ENCODE results near the gene NPRL2. TPM values are rescaled to one million over a fixed set of nuclear protein-coding genes. Genes with fewer than 3 reads are reported as not detected.

Gene NPRL2
- total and polyA plus RNA-seq, 2 experiments from 2014 or later = 22.3 to 27.7 TPM

- Mint-ChIP-seq H3K4me1 (peaks cover 34% of the 10 kb centered on the region), H3K36me3 (ENCODE audit: low read depth) (peaks cover under 1% of the 10 kb centered on the region; the same call in 1 of the 3 replicates), H3K4me3 (peak overlapping the region; percentile 90), H3K27ac (peak overlapping the region; percentile 95), H3K27me3 (ENCODE audit: insufficient read depth, low read depth, poor library complexity) (peaks cover 51% of the 10 kb centered on the region), H3K9me3 (peaks cover 3% of the 10 kb centered on the region; the same call in 1 of the 3 replicates)
- Histone ChIP-seq H4K20me1 (replicated peaks; ENCODE audit: insufficient read depth) (peaks cover 17% of the 10 kb centered on the region), H3K4me2 (peak overlapping the region; percentile 90), H3K79me2 (replicated peaks; ENCODE audit: insufficient read depth) (peaks cover 36% of the 10 kb centered on the region), H2AFZ (peak overlapping the region; percentile 91; the same call in 1 of the 2 replicates), H3K9me2 (ENCODE audit: insufficient read depth) (no peaks in the 10 kb centered on the region), H3K4me1 (ENCODE audit: insufficient read depth) (peaks cover 24% of the 10 kb centered on the region), H3K36me3 (ENCODE audit: insufficient read depth) (no peaks in the 10 kb centered on the region), H3F3A (replicated peaks; ENCODE audit: low read depth) (peaks cover 38% of the 10 kb centered on the region), H3K27ac (ENCODE audit: low read depth) (peak overlapping the region; percentile 87), H3K27me3 (ENCODE audit: insufficient read depth) (peaks cover 42% of the 10 kb centered on the region), H3K4me3 (peak overlapping the region; percentile 97)
- DNase-seq (ENCODE audit: low spot score) (peak; percentile 99), ATAC-seq (peak; percentile 75)
- TF ChIP-seq NANOG (IDR thresholded peaks at IDR 0.05; ENCODE audit: borderline replicate concordance) (no peak), STAT1 (IDR thresholded peaks at IDR 0.05; ENCODE audit: unreplicated experiment) (no peak), CTCF (conservative IDR thresholded peaks at IDR 0.05; ENCODE audit: low read depth in 2 of 2) (no peak), ETS1 (IDR thresholded peaks at IDR 0.05) (0 out of 2 replicates have a peak, but pooled peaks have one; percentile 11), ZNF331 (CRISPR knock-in tag; IDR thresholded peaks at IDR 0.05; ENCODE audit: low read depth) (no peak), JUNB (IDR thresholded peaks at IDR 0.05; ENCODE audit: unreplicated experiment) (no peak), ZNF114 (CRISPR knock-in tag; IDR thresholded peaks at IDR 0.05) (no peak), ZNF462 (CRISPR knock-in tag; IDR thresholded peaks at IDR 0.05) (no peak), CREB1 (CRISPR knock-in tag; IDR thresholded peaks at IDR 0.05; ENCODE audit: low read depth) (peak; percentile 56), POLR2AphosphoS5 (IDR thresholded peaks at IDR 0.05; ENCODE audit: low read depth) (peak; percentile 93)
These were observed 13.3 kb downstream of the NPRL2 start for GRCh38 chr3:50337175-50337861.
